NCI-H2196 treated with DMSO at 0.1 percent for 48 hours (cell line): Measurements from ENCODE around the gene DIP2B.

Experiments used
- DNase-seq: peaks from one replicate; lab custom pipeline; 2025; ENCODE audit not compliant: unreplicated experiment; lab: John Stamatoyannopoulos, UW

Gene DIP2B

DNA sequence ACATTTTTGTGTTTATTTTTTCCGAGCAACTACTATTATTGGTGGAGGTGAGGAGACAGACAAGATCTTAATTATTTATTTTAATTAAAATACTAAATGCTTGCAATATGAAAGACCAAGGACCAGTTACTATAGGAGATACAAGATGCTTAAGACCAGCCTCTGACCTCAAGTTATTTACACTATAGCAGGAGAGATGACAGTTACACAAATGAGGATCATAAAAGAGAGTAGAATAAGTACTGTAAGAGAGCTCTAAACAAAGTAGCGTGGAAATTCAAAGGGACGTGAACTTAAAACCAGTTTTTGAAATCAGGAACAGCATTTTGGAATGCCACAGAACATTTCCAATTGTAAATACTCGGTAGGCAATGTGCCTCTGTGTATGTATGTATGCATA, 131.1 kb downstream of the DIP2B start:
- DNase-seq = no peak

DNA sequence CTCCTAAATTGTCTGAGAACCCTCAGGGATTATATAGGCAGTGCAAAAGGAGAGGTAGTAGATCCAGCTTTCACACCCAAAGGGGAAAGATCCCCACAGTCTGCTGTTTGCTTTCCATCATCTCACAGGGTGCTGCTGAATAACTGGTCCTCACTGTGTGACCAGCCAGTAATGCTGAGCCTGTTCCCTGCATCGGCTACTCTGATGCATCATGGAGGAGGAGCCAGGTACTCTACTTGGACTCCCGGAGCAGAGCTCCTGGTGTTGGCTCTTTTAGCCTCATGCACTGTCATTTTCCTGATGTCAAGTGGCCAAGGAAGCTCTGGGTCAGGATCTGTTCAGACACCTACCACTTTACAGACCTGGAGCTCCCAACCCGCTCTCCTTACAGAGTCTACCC, 131.7 kb downstream of the DIP2B start:
- DNase-seq = no peak

DNA sequence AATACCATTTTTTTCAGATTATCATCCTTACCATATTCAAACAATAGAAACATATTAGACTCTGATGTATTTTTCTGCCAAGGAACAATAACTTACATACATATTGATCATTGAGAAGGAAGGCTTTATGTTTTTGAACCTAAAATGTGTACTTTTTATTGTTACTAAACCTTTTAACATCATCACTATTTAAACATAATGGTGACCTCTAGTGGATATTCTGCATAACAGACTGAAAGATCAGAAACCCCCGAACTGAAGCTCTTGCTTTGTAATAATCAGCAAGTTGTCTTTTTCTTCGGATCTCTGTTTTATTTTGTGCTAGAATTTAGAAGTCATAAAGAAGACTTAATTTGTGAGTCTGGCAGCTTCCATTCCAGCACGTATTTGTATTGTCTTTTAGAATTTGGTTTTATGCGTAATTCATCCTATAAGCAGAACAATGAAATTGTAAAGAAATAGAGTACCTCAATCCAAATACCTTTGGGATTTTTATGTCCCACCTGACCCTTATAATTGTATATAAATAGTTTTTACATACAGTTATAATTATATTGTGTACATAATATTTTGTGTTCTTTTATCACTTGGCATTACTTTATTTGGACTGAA, 133.2 kb downstream of the DIP2B start:
- peak; percentile 74 for DNase-seq

DNA sequence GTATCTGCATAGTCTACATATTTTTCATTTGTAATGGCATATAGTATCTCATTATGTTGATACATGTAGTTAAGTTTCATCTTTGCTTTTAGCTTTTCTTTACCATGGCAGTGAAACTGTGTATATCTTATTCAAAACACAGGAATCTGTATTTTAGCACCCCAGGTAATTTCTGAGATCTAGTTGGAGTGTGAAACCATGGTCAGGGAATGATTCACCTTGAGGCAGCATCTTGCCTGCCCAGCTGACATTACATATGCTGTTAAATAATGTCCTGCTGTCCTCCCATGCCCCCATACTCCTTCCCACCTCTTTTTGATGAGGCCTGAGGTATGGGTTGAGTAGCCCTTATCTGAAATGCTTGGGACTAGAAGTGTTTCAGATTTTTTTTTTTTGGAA, 133.7 kb downstream of the DIP2B start:
- no peak for DNase-seq

DNA sequence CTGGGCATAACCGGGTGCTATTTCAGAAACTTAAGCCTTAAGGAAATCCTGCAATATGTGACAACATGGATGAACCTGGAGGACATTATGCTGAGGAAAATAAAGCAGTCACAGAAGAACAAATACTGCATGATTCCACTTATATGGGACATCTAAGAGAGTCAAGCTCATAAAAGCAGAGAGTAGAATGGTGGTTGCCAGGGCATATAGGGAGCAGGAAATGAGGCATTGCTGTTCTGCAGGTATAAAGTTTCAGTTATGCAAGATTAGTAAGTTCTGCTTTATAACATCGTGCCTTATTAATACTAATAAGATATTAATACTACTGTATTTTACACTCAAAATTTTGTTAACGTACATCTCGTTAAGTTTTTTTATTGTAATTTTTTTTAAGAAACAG, 134.9 kb downstream of the DIP2B start:
- no peak for DNase-seq

DNA sequence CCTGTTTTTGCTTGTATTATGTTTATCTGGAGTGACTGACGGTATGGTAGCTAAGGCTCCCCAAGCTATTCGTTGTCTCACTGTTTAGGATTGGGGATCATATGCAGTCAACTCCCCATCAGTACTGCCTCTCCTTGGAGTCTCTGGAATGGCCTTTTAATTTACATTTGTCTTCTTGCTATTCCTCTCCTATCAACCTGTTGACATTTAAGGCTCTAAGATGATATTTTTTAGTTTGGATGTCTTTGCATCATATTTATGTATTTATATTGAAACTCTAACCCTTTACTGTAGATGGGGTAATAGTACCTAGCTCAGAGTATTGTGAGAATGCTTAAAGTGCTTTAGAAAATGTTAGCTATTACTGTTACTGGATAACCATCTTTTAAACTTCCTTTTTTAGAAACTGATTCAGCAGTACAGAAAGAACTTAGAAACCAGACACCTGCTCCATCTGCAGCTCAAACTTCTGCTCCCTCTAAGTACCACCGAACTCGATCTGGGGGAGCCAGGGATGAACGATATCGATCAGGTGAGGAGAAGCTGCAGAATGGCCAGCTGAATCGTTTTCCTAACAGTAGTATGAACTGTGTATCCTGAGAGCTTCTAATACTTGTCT, 135.6 kb downstream of the DIP2B start:
- no peak for DNase-seq

DNA sequence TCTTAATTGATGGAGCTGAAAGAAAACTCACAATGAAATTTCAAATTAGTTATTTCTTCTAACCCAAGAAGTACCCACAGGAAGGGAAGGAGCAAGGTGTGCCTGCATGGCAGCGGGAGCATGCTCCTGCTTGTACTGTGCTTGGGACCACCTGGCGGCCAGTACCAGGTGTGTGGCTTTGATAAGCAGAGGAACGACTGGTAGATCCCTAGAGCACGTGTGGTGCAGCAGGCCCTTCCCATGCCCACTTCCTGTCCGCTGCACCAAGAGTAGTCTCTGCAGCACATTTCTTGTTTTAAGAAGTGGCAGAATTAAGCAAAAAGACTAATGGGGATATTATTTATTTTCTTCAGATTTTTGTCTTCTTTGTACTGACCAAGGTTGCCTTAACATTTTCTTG, 136.8 kb downstream of the DIP2B start:
- DNase-seq = no peak

DNA sequence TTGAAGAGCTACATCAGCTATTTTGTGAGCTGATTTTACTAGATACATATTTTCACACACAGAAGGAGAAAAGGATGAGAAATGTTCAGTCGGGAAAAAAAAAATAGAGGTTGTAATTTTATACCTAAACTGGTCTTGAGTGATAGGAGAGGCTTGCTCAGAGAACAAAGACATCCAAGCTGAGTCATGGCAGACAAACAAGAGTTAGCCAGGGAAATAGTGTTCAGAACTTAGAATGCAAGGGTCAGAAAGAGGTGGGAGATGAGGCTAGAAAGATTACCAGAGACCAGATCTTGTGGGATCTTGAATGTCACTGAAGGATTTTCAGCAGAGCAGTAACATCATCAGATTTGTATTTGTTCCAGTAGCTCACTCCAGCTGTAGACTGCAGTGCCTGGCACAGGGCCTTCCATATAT, 137.3 kb downstream of the DIP2B start:
- DNase-seq = no peak

DNA sequence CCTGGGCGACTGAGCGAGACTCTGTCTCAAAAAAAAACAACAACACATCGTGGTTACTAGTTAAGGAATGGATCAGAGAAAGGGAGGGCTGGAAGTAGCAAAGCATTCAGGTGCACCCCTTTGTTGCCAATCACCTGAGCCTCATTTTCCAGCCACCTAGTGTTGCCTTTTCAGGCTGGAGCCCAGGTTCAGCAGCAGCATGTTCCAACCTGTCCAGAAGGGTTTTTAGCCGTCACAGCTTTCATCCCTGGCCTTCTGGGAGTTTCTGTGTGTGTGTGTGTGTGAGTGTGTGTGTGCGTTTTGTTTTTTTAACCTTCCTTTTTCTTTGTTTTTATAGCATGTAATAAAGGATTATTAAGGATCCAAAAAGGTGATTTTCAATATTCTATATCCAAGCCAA, 138.0 kb downstream of the DIP2B start:
- DNase-seq = no peak

DNA sequence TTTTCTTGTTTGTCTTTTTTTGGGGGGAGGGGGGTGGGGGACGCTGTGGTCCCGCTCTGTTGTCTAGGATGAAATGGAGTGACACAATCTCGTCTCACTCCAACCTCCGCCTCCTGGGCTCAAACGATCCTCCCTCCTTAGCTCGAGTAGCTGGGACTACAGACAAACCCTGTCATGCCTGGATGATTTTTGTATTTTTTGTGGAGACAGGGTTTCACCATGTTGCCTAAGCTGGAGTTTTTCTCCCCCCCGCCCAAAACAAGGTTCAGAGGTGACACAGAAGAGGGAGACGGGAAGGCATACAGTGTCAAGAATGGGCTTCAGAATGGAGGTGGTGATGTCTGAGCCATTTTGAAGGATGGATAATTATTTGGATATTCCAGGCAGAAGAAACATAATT, 142.2 kb downstream of the DIP2B start:
- DNase-seq = peak; percentile 48

DNA sequence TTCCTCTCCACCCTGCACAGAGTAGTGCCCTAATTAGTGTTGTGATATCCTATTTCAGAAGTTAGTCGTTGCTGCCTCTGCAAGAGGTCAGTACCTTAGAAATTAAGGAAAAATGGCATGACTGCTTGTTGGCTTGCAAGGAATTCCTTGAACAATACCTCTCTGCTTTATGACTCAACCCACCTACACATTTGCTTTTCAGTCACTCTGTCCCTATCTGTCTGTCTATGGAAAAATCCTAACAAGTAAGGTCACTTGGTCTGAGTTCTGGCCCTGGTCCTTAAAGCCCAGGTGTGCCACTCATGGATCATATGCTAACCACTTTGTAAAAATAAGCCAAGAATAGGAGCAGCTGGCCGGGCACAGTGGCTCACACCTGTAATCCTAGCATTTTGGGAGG, 142.7 kb downstream of the DIP2B start:
- peak; percentile 48 for DNase-seq

DNA sequence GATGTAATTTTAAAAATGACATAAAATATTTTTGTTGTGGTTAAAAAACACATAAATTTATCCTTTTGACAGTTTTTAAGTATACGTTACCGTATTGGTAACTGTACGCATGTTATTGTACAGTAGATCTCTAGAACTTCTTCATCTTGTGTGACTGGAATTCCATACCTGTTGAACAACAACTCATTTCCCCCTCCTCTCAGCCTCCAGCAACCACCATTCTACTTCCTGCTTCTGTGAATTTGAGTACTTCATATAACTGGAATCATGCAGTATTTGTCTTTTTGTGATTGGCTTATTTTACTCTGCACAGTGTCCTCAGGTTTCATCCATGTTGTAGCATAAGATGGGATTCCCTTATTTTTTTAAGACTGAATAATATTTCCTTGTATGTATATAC, 145.5 kb downstream of the DIP2B start:
- DNase-seq = no peak

DNA sequence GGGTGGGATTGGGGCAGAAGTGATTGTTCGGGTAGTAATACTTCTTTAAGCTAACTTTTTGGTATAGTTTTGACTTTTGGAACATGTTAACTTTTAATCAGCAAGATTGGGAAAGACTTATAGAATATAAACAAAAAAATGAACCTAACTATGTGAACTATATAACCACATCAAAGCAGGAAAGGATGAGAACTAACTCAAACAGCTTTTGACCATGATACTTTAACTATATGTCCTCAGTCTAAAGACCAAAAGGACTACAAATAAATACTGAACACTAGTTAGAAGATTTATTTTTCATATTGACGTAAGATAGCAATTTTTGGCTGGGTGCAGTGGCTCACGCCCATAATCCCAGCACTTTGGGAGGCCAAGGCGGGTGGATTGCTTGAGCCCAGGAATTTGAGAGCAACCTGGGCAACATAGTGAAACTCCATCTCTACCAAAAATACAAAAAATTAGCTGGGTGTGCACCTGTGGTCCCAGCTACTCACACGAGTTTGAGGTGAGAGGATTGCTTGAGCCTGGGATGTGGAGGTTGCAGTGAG, 150.7 kb downstream of the DIP2B start:
- DNase-seq = no peak

DNA sequence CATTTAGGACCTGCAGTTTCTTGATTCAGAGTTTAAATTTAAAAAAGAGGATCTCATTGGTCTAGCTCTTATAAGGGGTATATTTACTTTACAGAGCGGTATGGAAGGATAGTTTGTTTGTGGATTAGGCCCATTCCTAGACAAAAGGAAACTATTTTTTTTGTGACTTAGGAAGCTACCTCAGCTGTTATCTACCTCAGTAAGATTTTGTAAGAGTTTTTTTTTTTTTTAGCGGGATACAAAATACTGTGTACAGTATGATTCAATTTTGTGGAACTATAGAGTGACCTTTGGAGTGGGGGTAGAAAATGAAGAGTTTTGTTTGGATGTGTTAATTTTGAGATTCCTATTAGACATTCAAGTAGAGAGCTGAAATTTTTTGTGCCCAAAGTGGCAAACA, 154.5 kb downstream of the DIP2B start:
- no peak for DNase-seq

DNA sequence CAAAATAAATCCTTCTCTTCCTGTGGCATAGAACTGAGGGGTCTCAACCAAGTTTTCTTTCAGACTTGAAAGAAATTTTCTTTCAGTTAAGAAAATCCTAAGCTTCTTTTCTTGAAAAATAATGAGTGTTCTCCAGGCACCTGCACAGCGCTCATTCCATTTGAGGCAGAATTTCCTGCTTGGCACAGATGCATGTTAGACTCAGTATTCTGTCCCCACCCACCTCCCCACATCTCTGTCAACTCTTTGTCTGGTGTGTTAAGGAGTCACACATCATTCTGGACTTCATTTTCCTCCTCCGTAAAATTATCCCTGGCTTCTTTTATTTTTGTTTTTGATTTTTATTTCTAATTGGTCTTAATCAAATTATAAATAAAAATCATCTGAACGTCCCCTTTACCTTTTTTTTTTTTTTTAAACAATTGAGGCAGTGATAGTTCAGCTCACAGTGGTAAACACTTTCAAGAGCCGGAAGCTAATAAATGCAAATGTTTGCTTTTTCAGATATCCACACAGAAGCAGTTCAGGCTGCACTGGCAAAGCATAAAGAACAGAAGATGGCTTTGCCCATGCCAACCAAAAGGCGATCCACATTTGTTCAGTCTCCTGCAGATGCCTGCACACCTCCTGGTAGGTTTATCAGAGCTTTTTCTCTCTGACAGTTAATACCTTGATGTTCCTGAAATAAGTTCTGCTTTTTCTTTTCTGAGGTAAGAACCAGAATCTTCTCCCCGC, 155.1 kb downstream of the DIP2B start:
- peak; percentile 26 for DNase-seq

DNA sequence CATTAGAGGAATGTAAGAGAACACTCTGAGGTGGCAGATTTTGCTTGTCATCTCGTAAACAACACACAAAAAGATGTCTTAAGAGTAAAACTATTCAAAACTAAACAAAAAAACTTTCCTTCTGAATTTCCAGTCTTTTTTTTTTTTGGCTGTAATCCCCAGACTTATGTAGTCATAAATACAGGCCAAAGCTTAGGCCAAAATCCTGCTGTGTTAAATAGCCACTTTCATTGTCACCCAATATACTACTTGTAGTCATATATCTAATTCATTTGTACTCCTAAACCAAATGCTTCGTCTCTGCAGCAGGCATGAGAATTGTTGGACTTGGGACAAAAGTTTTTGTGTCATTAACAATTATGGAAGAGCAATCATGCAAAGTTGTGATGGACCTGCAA, 155.6 kb downstream of the DIP2B start:
- no peak for DNase-seq

DNA sequence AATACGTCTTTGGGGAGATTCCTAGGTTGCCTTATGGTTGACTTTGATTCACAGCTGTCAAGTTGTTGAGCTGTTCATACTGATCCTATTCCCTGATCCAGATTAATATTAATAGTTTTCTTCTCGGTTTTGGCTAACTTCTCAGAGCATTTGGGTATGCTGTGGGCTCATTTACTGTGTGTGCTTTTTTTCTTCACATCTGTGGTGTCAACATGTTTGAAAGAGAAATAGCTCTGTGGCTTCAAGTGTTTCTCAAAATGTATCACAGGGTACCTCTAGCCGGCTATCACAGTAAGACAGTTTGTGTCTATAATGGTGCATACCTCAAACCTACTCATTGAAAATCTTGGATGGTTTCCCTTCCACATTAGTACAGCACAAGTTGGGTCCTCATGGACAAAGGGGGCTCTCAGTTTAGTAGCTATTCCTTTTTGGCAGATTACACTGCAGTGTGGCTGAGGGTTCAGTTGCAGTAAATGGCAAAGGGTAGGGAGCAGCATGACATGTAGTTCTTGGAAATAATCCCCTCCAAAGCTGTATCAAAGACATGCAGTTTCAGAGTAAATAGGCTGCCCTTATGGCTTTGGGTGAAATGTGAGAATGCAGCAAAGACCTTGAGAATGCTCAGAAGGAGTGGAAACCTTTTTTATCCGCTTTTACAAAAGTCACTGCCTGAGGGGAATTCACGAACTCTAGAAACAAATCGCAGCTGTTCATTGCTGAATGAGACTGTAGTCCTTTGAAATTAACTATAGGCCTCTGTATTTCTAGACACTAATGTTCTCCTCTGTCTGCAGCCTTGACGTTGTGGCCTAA, 156.7 kb downstream of the DIP2B start:
- no peak for DNase-seq

DNA sequence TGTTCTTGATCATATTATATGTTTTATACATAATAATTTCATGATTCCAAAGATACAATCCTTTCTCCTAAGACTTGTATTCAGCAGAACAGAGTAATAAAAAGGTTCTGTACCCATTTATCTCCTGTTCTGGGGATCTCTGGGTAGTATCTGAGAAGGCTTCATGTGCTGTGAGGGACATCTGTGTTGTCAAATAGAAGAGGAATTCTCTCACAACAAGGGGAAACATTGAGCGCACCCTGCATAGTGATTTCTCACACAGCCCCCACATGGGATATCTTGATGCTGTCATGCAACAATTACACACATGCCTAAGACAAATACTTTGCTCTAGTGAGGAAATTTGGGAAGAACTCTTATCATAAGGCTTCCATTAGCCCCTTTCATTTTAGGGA, 157.3 kb downstream of the DIP2B start:
- DNase-seq = no peak

DNA sequence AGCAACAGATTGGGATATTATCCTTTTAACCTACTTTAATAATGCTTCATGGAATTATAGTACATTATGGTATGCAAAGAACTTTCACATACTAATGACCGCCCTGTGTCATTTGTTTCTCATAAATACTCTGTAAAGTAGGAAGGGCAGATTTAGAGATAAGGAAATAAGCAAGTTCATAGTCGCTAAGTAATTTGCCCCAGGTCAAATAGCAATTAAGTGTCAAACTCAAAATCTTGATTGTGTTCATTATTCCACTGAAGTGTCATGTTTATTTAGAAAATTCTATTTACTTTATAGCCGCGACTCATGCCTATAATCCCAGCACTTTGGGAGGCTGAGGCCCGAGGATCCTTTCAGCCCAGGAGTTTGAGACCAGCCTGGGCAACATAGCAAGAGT, 160.4 kb downstream of the DIP2B start:
- DNase-seq = no peak

DNA sequence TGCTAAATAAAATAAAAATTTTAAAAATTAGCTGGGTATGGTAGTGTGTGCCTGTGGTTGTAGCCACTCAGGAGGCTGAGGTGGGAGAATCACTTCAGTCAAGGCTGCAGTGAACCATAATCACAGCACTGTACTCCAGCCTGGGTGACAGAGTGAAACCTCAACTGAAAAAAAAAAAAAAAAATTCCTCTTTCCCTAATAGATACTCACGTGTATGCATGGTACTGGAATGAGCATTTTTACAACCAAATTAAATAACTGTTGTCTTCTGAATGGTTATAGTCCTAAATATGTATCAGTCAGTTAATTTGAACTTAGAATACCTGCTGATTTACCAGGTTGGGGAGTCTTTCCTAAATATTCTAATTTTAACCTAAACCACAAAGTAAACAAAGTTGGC, 160.8 kb downstream of the DIP2B start:
- DNase-seq = no peak

DNA sequence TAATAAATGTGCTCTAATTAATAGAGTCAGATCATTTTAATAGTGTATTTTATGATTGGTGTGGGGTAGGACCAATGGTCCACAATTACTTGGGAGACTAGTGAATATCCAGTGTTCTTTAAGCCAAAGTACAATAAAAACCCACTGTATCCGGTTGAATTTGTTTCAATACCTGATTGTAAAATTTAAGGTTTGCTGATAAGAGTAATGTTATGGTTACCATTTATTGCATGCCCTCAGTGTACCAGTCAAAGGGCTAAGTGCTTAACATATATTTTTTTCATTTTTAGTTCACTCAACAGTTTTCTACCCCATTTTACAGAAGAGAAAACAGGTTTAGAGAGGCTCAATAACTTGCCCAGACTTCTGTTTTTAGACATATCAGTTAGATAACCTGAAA, 161.2 kb downstream of the DIP2B start:
- DNase-seq = no peak

DNA sequence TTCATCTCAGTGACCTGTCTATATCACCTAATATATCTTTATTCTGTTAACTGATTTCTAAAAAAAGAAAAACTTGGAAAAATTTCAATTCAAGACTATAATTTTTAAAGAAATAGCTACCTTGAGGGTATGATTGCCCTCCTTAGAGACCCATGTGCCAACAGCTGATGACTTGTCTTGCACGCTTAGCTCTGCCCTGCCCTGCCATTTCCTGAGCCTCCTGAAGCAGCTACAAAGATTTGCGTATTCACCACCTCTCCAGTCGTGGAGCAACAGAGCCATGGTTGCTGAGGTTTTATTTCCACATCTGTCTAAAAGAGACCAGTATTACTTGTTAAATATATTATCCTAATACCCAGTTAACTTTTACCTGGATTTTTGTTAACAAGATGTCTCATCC, 167.4 kb downstream of the DIP2B start:
- DNase-seq = no peak
